Neural progenitor cell (in vitro differentiated cells): ENCODE data around the gene EXOC1L. TPM values are rescaled to one million over a fixed set of nuclear protein-coding genes. Genes with fewer than 3 reads are reported as not detected.

ENCODE experiments used
- DNase-seq: peaks from one replicate; pipeline ENCODE4 v3.0.0-alpha.2; 2016; ENCODE audit warnings: low spot score
- H2AFZ ChIP-seq: fragments of 200-600 bp; sonication (generic); replicated peaks from 2 replicates; pipeline ENCODE4 v1.6.1; 2016; ENCODE audit warnings: antibody characterized with exemption
- H3F3A ChIP-seq: fragments of 200-600 bp; sonication (generic); 2 replicates; pipeline ENCODE4 v1.6.1; 2016; ENCODE audit warnings: antibody characterized with exemption, low read depth
- H3K27ac ChIP-seq: fragments of 200-600 bp; sonication (generic); 2 replicates; pipeline ENCODE4 v1.5.1; 2016; ENCODE audit warnings: mild to moderate bottlenecking
- H3K27me3 ChIP-seq: fragments of 200-600 bp; sonication (generic); 2 replicates; pipeline ENCODE4 v1.6.1; 2016; ENCODE audit warnings: mild to moderate bottlenecking, moderate library complexity
- H3K36me3 ChIP-seq: fragments of 200-600 bp; sonication (generic); 2 replicates; pipeline ENCODE4 v1.5.1; 2016
- H3K4me1 ChIP-seq: fragments of 200-600 bp; sonication (generic); 2 replicates; pipeline ENCODE4 v1.6.1; 2016; ENCODE audit warnings: mixed run types
- H3K4me2 ChIP-seq: fragments of 200-600 bp; sonication (generic); 2 replicates; pipeline ENCODE4 v1.6.1; 2016
- H3K4me3 ChIP-seq: fragments of 200-600 bp; sonication (generic); 2 replicates; pipeline ENCODE4 v1.5.1; 2016
- H3K79me2 ChIP-seq: fragments of 200-600 bp; sonication (generic); 2 replicates; pipeline ENCODE4 v1.6.1; 2016; ENCODE audit warnings: low read depth
- H3K9ac ChIP-seq: fragments of 200-600 bp; sonication (generic); 2 replicates; pipeline ENCODE4 v1.6.1; 2016
- H3K9me3 ChIP-seq: fragments of 200-600 bp; sonication (generic); 2 replicates; pipeline ENCODE4 v1.5.1; 2016; ENCODE audit warnings: low read depth
- H4K20me1 ChIP-seq: fragments of 200-600 bp; sonication (generic); 2 replicates; pipeline ENCODE4 v1.6.1; 2016; ENCODE audit warnings: low read depth
- H3K27ac Mint-ChIP-seq: 3 replicates; pipeline ENCODE4 v1.8.0; 2021; ENCODE audit warnings: mixed read lengths
- H3K27me3 Mint-ChIP-seq: 2 replicates; pipeline ENCODE4 v1.8.0; 2022; ENCODE audit warnings: low read depth, mild to moderate bottlenecking, inconsistent platforms, moderate library complexity, mixed read lengths; ENCODE audit not compliant: insufficient read depth
- H3K36me3 Mint-ChIP-seq: 3 replicates; pipeline ENCODE4 v1.8.0; 2021; ENCODE audit warnings: mixed read lengths
- H3K4me1 Mint-ChIP-seq: 3 replicates; pipeline ENCODE4 v1.8.0; 2021; ENCODE audit warnings: mixed read lengths
- H3K4me3 Mint-ChIP-seq: 3 replicates; pipeline ENCODE4 v1.8.0; 2021; ENCODE audit warnings: mild to moderate bottlenecking, moderate library complexity, mixed read lengths
- H3K9me3 Mint-ChIP-seq: 3 replicates; pipeline ENCODE4 v1.8.0; 2020; ENCODE audit warnings: mixed read lengths
- EZH2 ChIP-seq: fragments of 200-600 bp; sonication (generic); IDR thresholded peaks from 2 replicates; pipeline ENCODE4 v1.6.1; 2017; ENCODE audit warnings: antibody characterized with exemption, mild to moderate bottlenecking, moderate library complexity
- EZH2phosphoT487 ChIP-seq: fragments of 200-600 bp; sonication (generic); IDR thresholded peaks from 2 replicates; pipeline ENCODE4 v1.6.1; 2017; ENCODE audit warnings: antibody characterized with exemption
- total RNA-seq: library from RNA; depleted of rRNA; stranded (reverse); fragments of >200 nt; gene quantifications from 2 replicates; pipeline ENCODE4 v1.2.3, GENCODE V29; 2015; ENCODE audit warnings: low replicate concordance
- TF ChIP-seq, protein P1 (sequence below): fragments of 200-600 bp; sonication (generic); IDR thresholded peaks from 2 replicates; pipeline ENCODE4 v1.5.1; 2017; ENCODE audit warnings: antibody characterized with exemption, mild to moderate bottlenecking

Gene EXOC1L
- total RNA-seq, 1 donor from 2014 or later = not detected

GRCh38 chr4:55820279-55820678, 689 bp downstream of the EXOC1L start:
- Histone ChIP-seq H3K4me3 (peak overlapping the region; percentile 30), H3K4me1 (peaks cover 10% of the 10 kb centered on the region), H3K79me2 (no peaks in the 10 kb centered on the region), H3K27me3 (no peaks in the 10 kb centered on the region), H4K20me1 (no peaks in the 10 kb centered on the region), H3K4me2 (peak overlapping the region; percentile 73), H2AFZ (peak overlapping the region; percentile 96), H3K9ac (no peak overlapping the region), H3K9me3 (no peaks in the 10 kb centered on the region), H3K27ac (no peak overlapping the region), H3F3A (no peaks in the 10 kb centered on the region), H3K36me3 (no peaks in the 10 kb centered on the region)
- H3K9me3 Mint-ChIP-seq = no peaks in the 10 kb centered on the region
- no peaks in the 10 kb centered on the region for H3K36me3 Mint-ChIP-seq
- no peak overlapping the region for H3K27ac Mint-ChIP-seq
- TF ChIP-seq, protein P1, sequence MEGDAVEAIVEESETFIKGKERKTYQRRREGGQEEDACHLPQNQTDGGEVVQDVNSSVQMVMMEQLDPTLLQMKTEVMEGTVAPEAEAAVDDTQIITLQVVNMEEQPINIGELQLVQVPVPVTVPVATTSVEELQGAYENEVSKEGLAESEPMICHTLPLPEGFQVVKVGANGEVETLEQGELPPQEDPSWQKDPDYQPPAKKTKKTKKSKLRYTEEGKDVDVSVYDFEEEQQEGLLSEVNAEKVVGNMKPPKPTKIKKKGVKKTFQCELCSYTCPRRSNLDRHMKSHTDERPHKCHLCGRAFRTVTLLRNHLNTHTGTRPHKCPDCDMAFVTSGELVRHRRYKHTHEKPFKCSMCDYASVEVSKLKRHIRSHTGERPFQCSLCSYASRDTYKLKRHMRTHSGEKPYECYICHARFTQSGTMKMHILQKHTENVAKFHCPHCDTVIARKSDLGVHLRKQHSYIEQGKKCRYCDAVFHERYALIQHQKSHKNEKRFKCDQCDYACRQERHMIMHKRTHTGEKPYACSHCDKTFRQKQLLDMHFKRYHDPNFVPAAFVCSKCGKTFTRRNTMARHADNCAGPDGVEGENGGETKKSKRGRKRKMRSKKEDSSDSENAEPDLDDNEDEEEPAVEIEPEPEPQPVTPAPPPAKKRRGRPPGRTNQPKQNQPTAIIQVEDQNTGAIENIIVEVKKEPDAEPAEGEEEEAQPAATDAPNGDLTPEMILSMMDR = no peak
- TF ChIP-seq EZH2phosphoT487 = no peak
- TF ChIP-seq EZH2 = no peak
- no peak for DNase-seq
- peaks cover 8% of the 10 kb centered on the region for H3K4me1 Mint-ChIP-seq
- H3K27me3 Mint-ChIP-seq = peaks cover 2% of the 10 kb centered on the region
- no peak overlapping the region for H3K4me3 Mint-ChIP-seq

GRCh38 chr4:55822329-55822728, 2.7 kb downstream of the EXOC1L start:
- Histone ChIP-seq H3K4me2 (no peak overlapping the region), H3K79me2 (no peaks in the 10 kb centered on the region), H3F3A (no peaks in the 10 kb centered on the region), H3K9me3 (no peaks in the 10 kb centered on the region), H4K20me1 (no peaks in the 10 kb centered on the region), H3K4me3 (no peak overlapping the region), H3K9ac (no peak overlapping the region), H3K4me1 (peaks cover 10% of the 10 kb centered on the region), H3K27me3 (no peaks in the 10 kb centered on the region), H3K27ac (no peak overlapping the region), H3K36me3 (no peaks in the 10 kb centered on the region), H2AFZ (no peak overlapping the region)
- Mint-ChIP-seq H3K4me1 (peaks cover 8% of the 10 kb centered on the region), H3K9me3 (no peaks in the 10 kb centered on the region), H3K4me3 (no peak overlapping the region), H3K27ac (no peak overlapping the region), H3K27me3 (no peaks in the 10 kb centered on the region), H3K36me3 (no peaks in the 10 kb centered on the region)
- TF ChIP-seq EZH2 (no peak), EZH2phosphoT487 (no peak)
- TF ChIP-seq, protein P1 = no peak
- no peak for DNase-seq

- peaks cover 2% of the 10 kb centered on the region for H3K4me1 Mint-ChIP-seq
- no peaks in the 10 kb centered on the region for H3K36me3 ChIP-seq
Measured at GRCh38 chr4:55824865-55825264, 5.3 kb downstream of the EXOC1L start.

More at GRCh38 chr4:55824865-55825264, 5.3 kb downstream of the EXOC1L start:
- Histone ChIP-seq H3K4me2 (no peak overlapping the region), H3K27me3 (no peaks in the 10 kb centered on the region), H4K20me1 (no peaks in the 10 kb centered on the region), H3K27ac (no peak overlapping the region), H2AFZ (no peak overlapping the region), H3F3A (no peaks in the 10 kb centered on the region), H3K9me3 (no peaks in the 10 kb centered on the region), H3K79me2 (no peaks in the 10 kb centered on the region), H3K9ac (no peak overlapping the region), H3K4me1 (peaks cover 5% of the 10 kb centered on the region), H3K4me3 (no peak overlapping the region)
- TF ChIP-seq, protein P1 = no peak
- no peak for TF ChIP-seq EZH2
- no peak for TF ChIP-seq EZH2phosphoT487
- Mint-ChIP-seq H3K4me3 (no peak overlapping the region), H3K9me3 (no peaks in the 10 kb centered on the region), H3K36me3 (no peaks in the 10 kb centered on the region), H3K27me3 (peaks cover 2% of the 10 kb centered on the region), H3K27ac (no peak overlapping the region)
- no peak for DNase-seq
